GM18909 (cell line): ENCODE measurements around the gene BTRC.
"Not testable (repeated sequence)": the region's sequence is repeated elsewhere in the genome, so short reads cannot be mapped to it uniquely, and the experiment has no call there.

Source experiments
- ATAC-seq: cut with Tn5 transposase; IDR thresholded peaks from one replicate; pipeline ENCODE4 v1.9.1; 2021; ENCODE audit warnings: mild to moderate bottlenecking; ENCODE audit not compliant: unreplicated experiment, poor library complexity

Gene BTRC

DNA sequence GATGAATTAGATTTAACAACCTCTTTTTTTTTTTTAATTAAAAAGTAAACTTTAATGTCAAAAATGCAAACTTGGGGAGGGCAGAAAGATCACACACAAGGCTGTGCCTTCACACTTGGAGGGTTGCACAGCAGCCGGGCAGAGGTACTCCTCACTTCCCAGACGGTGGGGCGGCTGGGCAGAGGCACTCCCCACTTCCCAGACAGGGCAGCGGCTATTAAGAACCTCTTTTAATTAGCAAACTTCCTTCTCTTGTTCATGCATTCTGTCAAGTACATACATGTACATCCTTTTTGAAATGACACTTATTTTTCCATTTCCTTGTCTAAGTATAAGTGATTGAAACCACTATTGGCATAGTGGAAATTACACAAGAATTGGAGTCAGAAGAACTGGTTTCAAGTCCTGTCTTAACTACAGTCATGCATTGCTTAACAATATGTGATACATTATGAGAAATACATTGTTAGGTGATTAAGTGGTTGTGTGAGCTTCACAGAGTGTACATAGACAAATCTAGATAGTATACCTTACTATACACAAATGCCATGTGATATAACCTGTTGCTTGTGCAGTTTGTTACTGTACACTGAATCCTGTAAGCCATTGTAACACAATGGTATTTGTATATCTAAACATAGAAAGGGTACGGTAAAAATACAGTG is 26.5 kb downstream of the BTRC start:
- ATAC-seq = no peak

DNA sequence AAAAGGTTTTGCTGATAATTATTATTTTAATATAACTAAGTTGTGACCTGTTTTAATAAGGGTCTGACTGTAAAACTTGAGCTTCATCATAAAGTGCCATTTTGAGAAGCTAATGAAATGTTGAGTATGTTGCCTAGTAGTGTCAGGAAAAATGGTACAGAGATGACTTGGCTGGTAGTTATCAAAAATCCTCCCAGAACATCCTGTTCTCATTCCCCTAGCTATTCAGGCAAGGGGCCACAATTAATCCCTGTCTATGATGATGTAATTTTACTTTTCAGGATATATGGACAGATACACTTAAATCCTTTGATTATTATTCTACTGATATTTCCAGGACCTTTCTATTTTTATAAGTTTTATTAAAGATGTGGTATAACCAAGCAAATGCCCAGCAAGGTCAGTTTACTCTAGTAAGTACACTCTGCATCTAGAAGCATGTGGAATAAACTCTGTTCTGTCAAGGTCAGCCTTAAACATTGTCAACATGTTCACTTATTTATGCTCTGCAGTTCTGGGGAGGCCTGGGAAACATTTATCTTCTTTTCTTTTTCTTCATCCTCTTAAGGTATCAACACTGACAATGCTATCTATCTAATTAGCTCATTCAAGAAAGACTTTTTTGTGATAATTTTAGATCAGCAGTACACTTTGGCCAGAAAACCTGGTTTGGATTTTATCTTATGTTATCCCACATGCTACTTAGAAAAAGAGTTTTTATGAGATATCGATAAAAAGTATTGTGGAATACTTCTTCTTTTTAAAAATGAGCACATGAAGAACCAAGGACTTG is 32.1 kb downstream of the BTRC start:
- no peak for ATAC-seq

- no peak for ATAC-seq
Measured at GRCh38 chr10:101386659-101387259, 32.8 kb downstream of the BTRC start.

DNA sequence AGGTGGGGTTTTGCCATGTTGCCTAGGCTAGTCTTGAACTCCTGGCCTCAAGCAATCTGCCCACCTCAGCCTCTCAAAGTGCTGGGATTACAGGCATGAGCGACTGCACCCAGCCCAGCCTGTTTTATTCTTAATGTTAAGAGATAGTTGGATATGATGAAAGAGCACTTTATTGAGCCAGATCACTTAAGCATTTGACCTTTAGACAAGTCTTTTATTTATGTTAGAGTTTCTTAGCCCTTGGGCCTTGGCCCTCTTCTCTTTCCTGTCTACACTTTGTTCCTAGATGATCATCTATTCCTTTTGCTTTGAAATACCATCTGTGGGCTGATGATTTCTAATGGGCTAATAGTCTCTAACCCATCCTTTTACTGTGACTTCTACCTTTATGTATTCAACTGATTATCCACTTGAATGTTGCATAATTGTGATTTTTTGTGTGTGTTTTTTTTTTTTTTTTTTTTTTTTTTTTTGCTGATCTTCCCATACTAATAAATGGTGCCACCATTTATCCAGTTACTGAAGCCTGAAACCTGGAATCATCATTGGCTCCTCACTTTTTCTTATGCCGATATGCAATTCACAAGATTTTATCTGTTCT is 34.8 kb downstream of the BTRC start:
- no peak for ATAC-seq

DNA sequence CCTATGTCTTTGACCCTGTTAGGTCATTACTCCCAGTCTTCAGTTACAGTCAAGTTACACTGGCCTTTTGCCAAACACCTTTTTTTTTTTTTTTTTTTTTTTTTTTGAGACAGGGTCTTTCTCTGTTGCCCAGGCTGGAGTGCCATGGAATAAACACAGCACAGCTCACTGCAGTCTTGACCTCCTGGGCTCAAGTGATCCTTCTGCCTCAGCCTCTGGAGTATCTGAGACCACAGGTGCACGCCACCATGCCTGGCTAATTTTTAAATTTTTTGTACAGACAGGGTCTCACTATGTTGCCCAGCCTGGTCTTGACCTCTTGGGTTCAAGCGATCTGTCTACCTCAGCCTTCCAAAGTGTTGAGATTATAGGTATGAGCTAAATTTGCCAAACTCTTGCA is 35.6 kb downstream of the BTRC start:
- ATAC-seq = not testable (repeated sequence)

- ATAC-seq = no peak
Measured at GRCh38 chr10:101389986-101390531, 36.1 kb downstream of the BTRC start.

GRCh38 chr10:101393378-101393777 is 39.4 kb downstream of the BTRC start:
- ATAC-seq = no peak

DNA sequence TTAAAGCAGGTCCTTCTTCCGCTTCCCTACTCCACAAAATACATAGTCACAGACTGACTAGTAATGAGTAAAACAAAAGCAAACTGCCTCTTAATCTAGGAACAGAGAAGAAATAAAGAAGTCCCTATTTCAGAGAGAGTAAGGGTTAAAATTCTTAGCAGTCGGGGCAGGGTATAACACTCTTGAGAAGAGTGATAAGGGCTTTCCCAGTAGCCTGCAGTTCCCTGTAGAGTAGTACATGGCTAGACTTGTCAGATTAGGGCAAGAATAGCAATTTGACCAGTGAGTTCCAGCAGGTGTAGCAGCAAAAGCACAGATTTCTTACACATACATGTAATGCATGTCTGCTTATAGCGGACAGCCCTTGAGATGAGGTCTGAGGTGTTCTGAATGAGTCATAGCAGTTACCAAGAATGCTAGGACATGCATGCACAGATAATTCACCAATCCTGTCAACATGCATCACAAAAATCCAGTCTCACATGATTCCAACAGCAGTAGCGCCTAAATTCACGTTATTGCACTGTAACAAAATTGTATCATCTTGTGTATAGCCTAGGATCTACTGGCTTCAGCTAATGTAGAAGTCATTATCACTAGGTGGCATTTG is 40.7 kb downstream of the BTRC start:
- no peak for ATAC-seq

GRCh38 chr10:101397140-101397539 is 43.2 kb downstream of the BTRC start:
- ATAC-seq = no peak

- no peak for ATAC-seq
Measured at GRCh38 chr10:101400585-101400984, 46.6 kb downstream of the BTRC start.

DNA sequence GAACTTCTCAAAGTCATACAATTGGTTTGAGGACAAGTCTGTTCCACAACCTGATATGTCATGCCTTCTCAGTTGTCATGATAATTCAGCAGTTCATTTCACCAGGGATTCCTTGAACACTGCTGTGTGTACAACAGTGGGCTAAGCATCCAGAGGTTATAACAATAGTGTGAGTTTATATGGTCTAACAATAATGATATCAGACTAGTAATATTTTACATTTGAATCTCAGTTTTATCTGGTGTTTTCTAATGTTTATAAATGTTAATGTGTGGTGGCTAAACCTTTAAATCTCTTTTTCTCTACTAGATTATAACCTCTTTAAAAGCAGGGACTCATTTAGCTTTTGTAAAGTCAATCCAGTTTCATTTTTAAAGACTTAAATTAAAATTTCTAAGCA is 48.7 kb downstream of the BTRC start:
- ATAC-seq = no peak

DNA sequence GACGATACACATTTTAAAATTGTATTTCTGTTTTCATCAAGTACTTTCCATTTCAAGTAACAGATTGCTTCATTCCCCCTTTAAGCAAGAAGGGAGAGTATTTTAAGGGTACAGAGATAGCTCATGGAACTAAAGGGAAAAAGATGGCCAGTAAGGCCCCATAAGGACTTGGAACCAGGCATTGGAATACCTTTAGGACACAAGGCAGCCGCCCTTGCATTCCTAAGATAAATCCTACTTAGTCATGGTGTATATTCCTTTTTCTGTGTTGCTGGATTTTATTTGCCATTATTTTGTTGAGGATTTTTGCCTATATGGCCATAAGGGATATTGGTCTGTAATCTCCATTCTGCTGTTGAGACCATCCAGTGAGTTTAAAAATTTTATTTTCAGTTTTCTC is 49.2 kb downstream of the BTRC start:
- ATAC-seq = no peak

- no peak for ATAC-seq
Measured at GRCh38 chr10:101405001-101405400, 51.0 kb downstream of the BTRC start.

GRCh38 chr10:101411598-101411997 is 57.6 kb downstream of the BTRC start:
- no peak for ATAC-seq

DNA sequence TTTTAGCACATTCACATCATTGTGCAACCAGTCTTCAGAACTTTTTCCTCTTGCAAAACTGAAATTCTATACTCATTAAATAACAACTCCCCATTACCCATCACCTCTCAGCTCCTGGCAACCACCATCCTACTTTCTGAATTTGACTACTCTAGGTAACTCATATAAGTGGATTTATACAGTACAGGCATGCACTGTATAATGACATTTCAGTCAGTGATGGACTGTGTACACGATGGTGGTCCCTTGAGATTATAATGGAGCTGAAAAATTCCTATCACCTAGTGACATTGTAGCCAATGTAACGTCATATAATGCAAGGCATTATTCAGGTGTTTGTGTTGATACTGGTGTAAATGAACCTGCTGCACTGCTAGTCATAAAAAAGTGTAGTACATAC is 60.1 kb downstream of the BTRC start:
- no peak for ATAC-seq

DNA sequence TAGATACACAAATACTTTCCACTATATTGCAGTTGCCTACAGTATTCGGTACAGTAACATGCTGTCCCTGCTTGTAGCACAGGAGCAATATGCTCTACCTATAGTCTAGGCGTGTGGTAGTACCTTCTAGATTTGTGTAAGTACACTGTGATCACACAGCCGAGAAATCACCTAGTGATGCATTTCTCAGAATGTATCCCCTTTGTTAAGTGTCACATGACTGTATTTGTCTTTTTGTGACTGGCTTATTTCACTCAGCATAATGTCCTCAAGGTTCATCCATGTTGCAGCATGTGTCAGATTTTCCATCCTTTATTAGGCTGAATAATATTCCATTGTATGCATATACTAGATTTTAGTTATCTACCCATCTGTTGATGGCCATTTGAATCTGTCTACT is 61.9 kb downstream of the BTRC start:
- no peak for ATAC-seq

DNA sequence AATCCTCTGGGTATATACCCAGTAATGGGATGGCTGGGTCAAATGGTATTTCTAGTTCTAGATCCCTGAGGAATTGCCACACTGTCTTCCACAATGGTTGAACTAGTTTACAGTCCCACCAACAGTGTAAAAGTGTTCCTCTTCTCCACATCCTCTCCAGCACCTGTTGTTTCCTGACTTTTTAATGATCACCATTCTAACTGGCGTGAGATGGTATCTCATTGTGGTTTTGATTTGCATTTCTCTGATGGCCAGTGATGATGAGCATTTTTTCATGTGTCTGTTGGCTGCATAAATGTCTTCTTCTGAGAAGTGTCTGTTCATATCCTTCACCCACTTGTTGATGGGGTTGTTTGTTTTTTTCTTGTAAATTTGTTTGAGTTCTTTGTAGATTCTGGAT is 68.0 kb downstream of the BTRC start:
- not testable (repeated sequence) for ATAC-seq

DNA sequence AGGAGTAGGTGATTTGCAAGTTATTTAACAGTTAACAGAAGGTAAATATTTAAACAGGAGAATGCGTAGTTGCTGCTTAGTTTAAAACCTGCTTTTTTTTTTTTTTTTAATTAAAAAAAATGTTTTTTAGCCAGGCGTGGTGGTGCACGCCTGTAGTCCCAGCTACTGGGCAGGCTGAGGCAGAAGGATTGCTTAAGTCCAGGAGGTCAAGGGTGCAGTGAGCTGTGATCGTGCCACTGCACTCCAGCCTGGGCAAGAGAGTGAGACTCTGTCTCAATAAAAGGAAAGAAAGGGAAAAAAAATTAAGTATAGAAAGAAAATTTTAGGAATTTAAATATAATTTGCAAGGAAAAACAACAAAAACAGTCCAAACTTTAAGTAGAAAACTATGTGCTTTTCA is 71.6 kb downstream of the BTRC start:
- no peak for ATAC-seq

GRCh38 chr10:101428036-101428435 is 74.1 kb downstream of the BTRC start:
- no peak for ATAC-seq

DNA sequence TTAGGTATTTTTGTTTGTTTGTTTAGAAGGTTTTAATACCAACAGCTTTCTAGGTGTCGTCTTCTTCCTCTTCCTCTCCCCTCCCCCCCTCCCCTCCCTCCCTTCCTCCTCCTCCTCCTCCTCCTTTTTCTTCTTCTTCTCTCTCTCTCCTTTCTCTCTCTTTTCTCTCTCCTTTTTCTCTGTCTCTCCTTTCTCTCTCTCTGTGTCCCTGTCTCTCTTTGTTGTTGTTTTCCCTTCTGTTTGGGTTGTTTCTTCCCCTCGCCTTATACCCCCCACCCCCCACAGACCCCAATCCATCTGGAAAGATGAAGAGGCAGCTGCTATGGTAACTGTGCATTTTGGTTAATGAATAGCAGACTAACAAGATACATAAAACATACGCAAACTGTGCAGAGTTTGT is 75.5 kb downstream of the BTRC start:
- ATAC-seq = no peak

DNA sequence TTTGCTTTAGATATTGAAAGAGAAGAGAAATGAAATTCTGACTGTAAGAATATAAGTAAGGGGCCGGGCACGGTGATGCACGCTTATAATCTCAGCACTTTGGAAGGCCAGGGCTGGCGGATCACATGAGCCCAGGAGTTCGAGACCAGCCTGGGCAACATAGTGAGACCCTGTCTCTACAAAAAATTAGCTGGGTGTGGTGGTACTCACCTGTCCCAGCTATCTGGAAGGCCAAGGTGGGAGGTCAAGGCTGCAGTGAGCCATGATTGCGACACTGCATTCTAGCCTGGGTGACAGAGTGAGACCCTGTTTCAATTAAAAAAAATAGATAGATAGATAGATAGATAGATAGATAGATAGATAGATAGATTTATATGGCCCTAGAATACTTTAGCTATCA is 82.3 kb downstream of the BTRC start:
- ATAC-seq = no peak
